ENCODE measurements around the gene TMEM150A.

DNA sequence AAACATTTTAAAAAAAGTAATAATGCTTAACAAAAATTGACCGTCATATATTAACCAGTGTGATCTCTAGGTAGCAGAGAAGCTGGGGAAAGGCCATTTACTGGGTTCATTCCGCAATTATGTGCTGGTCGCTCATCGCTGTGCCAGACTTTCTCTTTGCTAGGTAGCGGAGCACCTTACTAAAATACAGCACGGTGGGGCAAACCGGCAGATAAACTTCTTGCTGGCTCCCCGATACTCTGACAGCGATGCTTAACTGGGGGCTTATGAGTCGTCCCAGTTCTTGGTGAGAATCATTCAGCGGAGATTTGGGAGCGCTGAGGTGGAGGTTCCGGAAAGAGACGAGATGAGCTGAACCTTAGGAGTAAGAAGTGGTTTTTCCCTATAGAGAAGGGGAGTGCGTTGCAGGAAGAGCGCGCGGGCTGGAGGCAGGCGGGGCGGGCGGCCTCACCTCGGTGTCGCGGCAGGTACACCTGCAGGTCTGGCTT, 8.8 kb upstream of the TMEM150A start:
- no peak for TF ChIP-seq CEBPB (IDR thresholded peaks at IDR 0.05; ENCODE audit: low read depth, low read length)
- TF ChIP-seq, protein P1, sequence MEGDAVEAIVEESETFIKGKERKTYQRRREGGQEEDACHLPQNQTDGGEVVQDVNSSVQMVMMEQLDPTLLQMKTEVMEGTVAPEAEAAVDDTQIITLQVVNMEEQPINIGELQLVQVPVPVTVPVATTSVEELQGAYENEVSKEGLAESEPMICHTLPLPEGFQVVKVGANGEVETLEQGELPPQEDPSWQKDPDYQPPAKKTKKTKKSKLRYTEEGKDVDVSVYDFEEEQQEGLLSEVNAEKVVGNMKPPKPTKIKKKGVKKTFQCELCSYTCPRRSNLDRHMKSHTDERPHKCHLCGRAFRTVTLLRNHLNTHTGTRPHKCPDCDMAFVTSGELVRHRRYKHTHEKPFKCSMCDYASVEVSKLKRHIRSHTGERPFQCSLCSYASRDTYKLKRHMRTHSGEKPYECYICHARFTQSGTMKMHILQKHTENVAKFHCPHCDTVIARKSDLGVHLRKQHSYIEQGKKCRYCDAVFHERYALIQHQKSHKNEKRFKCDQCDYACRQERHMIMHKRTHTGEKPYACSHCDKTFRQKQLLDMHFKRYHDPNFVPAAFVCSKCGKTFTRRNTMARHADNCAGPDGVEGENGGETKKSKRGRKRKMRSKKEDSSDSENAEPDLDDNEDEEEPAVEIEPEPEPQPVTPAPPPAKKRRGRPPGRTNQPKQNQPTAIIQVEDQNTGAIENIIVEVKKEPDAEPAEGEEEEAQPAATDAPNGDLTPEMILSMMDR (conservative IDR thresholded peaks at IDR 0.05; ENCODE audit: low read depth, low read length): no peak
- no peak for TF ChIP-seq MAFK (IDR thresholded peaks at IDR 0.05; ENCODE audit: low read depth, low read length)
- TF ChIP-seq RCOR1 (IDR thresholded peaks at IDR 0.05; ENCODE audit: insufficient replicate concordance, low read length): no peak
- no peak for TF ChIP-seq MAZ (IDR thresholded peaks at IDR 0.05; ENCODE audit: borderline replicate concordance, low read depth, low read length)

All from IMR-90 (cell line).